ENCODE data around the gene REEP1. TPM values are rescaled to one million over a fixed set of nuclear protein-coding genes. Genes with fewer than 3 reads are reported as not detected.

The REEP1 gene, protein sequence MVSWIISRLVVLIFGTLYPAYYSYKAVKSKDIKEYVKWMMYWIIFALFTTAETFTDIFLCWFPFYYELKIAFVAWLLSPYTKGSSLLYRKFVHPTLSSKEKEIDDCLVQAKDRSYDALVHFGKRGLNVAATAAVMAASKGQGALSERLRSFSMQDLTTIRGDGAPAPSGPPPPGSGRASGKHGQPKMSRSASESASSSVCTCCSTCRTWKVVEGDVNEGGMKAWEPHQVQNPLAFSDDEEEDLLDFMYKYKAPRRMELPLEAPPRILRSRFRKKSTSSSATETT
- under 1 TPM; 0.23 to 0.25 TPM for total RNA-seq

DNA sequence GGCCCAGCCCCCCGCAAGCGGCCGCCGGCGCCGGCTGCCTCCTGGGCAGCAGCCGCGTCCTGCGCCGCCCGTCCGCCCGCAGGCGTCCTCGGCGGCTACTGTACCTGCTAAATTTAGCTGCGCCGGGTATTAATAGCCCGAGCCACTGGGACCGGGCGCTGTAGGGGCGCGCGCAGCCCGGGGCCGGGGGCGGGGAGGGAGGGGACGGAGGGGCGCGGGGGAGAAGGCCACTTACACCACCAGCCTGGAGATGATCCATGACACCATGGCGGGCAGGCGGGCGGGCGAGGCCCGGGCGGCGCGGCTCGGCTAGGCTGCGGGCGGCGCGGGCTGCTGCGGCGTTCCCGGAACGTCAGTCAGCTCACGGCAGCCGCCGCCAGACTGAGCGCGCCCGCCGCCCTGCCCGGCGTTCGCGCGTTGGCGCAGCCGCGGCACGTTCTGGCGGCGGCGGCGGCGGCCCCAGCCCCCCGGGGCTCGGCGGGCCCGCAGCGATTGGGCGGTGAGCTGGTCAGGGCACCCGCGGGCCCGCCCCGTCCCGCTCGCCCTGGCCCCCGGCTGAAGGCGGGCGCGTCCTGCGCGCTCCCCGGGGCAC lies at the start of gene REEP1:
Gene REEP1 (minus strand): TSS at position 383 of the 592 bp plus-strand sequence. CDS start 116 bp downstream, at position 267.
- POLR2A ChIA-PET, result interaction anchor here (0.8 kb wide), 1 partner anchor 138 kb away, joined by 3 read pairs; the partner anchor contains the start of gene MRPL35

DNA sequence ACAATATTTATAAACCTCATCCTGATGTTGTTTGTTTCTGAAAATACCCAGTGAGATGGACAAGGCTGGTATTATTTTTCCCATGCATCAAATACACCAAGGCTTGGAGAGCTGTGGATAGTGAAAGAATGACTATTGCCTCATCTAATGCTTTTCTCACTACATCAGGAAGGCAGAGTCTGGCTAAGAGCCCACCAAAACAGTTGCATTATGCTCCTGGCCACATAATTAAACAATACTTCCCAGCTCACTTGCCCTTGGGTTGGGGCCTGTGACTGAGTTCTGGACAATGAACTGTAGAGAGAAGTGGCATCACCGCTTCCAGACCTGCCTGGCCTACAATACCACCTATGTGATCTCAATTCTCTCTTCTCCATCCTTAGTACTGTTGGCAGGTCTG lies 46.4 kb upstream of the REEP1 start:
- POLR2A ChIA-PET, result no interaction called here
- CTCF ChIA-PET, result interaction anchor here (0.7 kb wide), 1 partner anchor 134 kb away, joined by 4 read pairs; no protein-coding TSS in a partner anchor

More for the DNA sequence above, at the start of gene REEP1:
- CTCF ChIA-PET, result interaction anchor here (0.6 kb wide), 1 partner anchor 466 kb away, joined by 3 read pairs; no protein-coding TSS in a partner anchor

DNA sequence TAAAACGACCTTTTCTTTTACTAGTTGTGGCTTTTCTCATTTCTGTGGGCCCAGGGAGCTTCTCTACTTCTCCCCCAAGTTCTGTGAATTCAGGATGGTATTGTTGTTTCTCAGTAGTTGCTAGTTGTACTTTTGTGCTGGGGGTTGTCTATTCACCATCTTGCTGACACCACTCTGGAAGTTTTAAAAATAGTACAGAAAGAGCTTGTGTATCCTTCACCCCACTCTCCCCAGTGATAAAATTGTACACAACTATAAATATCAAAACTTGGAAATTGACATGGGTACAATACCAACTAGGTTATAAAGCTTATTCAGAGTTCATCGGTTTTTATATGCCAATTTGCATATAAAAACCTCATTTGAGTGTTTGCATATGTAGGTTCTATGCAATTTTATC lies 45.3 kb upstream of the REEP1 start:
- CTCF ChIA-PET, result interaction anchor here (1.0 kb wide), 1 partner anchor 39 kb away, joined by 3 read pairs; no protein-coding TSS in a partner anchor
- POLR2A ChIA-PET, result no interaction called here

GRCh38 chr2:86382108-86382507 lies 44.7 kb upstream of the REEP1 start:
- POLR2A ChIA-PET, result no interaction called here
- CTCF ChIA-PET, result interaction anchor here (1.0 kb wide), 1 partner anchor 39 kb away, joined by 3 read pairs; no protein-coding TSS in a partner anchor

- POLR2A ChIA-PET, result no interaction called here
- CTCF ChIA-PET, result no interaction called here
Observed at GRCh38 chr2:86378469-86378868, 41.0 kb upstream of the REEP1 start.

DNA sequence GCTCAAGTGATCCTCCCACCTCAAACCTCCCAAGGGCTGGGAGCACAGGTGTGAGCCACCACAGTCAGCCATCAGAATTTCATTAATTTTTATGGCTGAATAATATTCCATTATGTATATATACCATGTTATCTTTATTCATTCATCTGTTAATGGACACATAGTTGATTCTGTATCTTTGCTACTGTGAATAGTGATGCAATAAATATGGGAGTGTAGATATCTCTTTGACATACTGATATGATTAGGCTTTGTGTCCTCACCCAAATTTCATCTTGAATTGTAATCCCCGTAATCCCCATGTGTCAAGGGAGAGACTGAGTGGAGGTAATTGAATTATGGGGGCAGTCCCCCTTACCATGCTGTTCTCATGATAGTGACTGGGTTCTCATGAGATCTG lies 38.2 kb upstream of the REEP1 start:
- ChIA-PET CTCF (no interaction called here), POLR2A (no interaction called here)

DNA sequence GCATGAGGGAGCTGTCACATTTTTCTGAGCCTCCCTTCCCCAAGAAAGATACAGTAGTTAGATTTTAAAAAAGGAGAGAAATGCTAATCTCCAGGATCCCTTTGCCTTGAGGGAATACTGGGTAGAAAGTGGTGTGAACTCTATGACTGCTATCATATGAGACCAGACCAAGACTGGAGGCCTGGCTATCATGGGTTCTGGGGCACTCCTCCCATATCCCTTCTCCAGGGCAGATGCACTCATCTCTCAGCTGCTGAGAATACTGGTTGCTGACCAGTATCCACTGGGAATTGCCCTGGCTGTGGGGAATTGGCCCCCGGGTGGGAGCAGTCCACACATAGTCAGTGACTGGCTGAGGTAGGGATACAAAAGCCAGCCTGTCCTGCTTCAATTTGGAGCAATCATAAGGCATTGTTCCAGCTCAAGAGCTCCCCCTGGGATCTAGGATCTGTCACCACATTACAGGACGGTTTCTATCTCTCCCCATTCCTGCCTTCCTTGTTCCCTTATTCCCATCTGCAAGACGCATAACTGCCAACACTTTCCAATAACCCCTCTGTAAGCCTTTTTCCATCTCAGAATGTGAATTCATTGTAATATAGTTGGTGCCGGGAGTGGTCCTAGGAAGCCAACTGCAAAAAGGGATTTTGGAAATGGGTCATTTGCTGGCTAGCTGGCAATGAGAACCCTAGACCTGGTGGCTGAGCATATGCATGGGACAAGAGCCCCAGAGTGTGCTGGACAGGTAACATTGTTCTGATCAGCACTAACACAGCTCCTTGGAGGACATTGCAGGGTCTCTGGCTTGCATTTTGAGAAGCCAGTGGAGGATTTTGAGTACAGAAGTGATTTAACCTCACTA lies 35.4 kb upstream of the REEP1 start:
- POLR2A ChIA-PET, result no interaction called here
- CTCF ChIA-PET, result interaction anchor here (1.5 kb wide), 1 partner anchor 151 kb away, joined by 7 read pairs; no protein-coding TSS in a partner anchor

GRCh38 chr2:86372133-86372532 lies 34.7 kb upstream of the REEP1 start:
- CTCF ChIA-PET, result interaction anchor here (1.5 kb wide), 1 partner anchor 151 kb away, joined by 7 read pairs; no protein-coding TSS in a partner anchor

GRCh38 chr2:86371527-86371926 lies 34.1 kb upstream of the REEP1 start:
- ChIA-PET CTCF (no interaction called here), POLR2A (no interaction called here)

More at GRCh38 chr2:86372133-86372532, 34.7 kb upstream of the REEP1 start:
- POLR2A ChIA-PET, result no interaction called here

DNA sequence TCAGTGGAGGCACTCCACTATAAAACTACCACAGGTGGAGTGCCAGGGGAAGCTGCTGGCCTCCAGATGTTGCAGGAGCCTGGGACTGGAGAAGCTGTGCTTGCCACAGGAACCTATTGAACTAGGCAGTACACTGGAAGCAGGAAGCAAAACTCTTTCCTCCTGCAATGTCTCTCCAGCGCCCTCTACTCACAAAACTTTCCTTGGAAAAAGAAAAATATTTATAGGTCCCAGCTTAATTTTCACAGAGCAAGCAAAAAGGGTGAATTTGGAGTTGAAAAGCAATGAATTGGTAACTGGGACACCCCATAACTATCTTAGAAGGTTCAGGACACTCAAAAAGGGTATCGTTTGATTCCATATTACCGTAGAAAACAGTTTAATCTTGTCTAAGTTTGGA lies 33.2 kb upstream of the REEP1 start:
- CTCF ChIA-PET, result no interaction called here

DNA sequence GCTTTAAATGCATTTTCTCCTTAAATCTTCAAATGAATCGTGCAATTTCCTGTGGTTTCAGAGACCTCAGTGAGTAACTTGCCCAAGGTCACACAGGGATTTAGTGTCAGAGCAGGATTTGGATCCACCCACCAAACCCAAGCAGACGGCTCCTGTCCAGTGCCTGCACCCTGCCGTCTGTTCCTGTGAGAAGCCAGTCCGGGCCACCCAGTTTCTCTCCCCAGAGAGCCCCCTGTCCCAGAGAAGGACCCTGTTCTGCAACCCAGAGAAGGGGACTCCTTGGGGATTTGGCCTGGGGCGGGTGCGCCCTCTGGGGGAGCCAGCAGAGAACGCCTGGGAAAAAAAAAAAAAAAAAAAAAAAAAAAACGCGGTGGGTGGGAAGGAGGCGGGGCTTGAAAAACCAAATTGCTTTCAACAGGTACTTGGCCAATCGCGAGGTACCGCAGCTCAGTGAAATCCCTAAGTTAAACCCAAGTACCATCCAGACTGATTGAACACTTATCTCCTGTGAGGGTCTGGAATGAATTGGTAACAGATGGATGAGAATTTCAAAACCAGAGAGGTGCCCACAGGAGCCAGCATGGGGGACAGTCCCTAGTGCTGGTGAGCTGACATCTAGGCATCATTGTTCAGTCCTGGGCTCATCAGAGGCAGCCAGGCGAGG lies 30.9 kb upstream of the REEP1 start:
- ChIA-PET CTCF (interaction anchor here (0.7 to 3.4 kb wide), 7 partner anchors 26 to 236 kb away, joined by 3 to 17 read pairs (median 4); no protein-coding TSS in a partner anchor), POLR2A (interaction anchor here (0.7 kb wide), 1 partner anchor 429 kb away, joined by 4 read pairs; no protein-coding TSS in a partner anchor)

More for the DNA sequence above, 33.2 kb upstream of the REEP1 start:
- POLR2A ChIA-PET, result no interaction called here

DNA sequence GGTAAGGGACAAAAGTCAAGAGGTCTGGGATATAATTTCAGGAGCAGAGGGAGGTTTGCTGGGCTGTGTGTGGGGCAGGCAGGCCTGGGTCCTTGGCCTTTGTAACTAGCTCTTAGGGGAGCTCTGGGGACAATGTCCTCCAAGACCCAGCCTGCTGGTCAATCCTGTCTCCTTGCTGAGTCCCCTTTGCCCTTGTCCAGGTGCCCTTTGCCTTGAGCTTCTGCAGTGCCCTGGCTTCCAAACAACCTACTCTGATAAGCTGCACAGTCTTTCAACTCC lies 30.0 kb upstream of the REEP1 start:
- ChIA-PET POLR2A (no interaction called here), CTCF (interaction anchor here (1.0 to 3.4 kb wide), 3 partner anchors 27 to 147 kb away, joined by 3 to 17 read pairs (median 4); no protein-coding TSS in a partner anchor)

GRCh38 chr2:86366651-86367498 lies 29.4 kb upstream of the REEP1 start:
- CTCF ChIA-PET, result interaction anchor here (1.0 to 3.4 kb wide), 3 partner anchors 28 to 146 kb away, joined by 3 to 17 read pairs (median 4); no protein-coding TSS in a partner anchor
- POLR2A ChIA-PET, result no interaction called here

DNA sequence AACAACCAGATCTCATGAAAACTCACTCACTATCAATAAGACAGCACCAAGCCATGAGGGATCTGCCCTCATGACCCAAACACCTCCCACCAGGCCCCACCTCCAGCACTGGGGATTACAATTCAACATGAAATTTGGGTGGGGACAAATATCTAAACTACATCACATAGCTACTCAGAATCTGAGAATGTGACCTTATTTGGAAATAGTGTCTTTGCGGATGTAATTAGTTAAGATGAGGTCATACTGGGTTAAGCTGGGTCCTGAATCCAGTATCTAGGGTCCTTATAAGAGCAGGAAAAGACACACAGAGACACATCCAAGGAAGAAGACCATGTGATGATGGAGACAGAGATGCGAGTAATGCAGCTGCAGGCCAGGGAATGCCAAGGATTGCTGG lies 27.5 kb upstream of the REEP1 start:
- POLR2A ChIA-PET, result no interaction called here
- CTCF ChIA-PET, result interaction anchor here (0.7 kb wide), 1 partner anchor 13 kb away, joined by 3 read pairs; no protein-coding TSS in a partner anchor

DNA sequence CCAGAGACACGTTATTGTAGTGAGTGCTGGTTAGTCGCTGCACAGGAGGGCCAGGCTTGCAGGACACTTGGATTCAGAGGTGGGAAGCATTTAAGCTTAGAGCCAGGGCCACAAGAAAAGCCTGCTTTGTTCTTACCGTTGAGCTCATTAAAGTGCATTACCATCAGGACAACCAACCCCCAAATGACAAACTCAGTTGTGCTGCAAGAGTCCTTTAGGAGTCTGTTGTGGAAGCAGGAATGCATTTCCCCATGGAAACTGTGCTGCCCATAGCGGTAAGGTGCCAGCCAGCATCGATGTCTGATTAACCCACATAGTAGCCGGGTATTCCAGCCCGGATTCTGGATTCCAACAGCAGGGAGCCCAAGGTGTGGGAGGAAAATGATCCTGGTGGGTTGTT lies 23.4 kb upstream of the REEP1 start:
- POLR2A ChIA-PET, result no interaction called here
- CTCF ChIA-PET, result no interaction called here

- CTCF ChIA-PET, result interaction anchor here (1.1 kb wide), 1 partner anchor 33 kb away, joined by 3 read pairs; no protein-coding TSS in a partner anchor
- POLR2A ChIA-PET, result no interaction called here
Observed at GRCh38 chr2:86358957-86359356, 21.5 kb upstream of the REEP1 start.

DNA sequence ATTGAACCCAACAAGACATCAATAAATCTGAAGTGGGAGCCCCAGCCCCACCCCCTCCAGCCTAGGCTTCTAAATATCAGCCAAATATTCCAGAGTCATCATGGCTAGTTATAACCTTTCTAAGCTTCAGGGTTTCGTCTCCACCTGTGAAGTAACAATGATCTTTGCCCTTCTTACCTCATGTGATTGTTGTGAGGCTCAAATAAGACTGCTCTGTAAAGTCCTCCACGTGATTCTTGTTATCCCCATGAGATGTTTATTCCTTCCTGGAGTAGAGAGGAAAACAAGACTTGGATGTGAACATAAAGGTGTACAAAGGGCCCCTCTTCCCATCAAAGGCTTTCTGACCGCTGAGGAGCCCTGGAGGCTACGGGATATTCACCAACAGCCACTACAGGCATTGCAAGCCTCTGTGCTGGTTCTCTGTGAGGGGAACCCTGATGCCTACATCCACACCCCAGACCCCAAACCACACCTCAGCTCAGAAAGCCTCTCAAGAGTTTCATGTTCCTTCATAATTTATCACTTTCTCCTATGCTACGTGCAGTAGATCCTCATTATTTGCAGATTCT lies 20.1 kb upstream of the REEP1 start:
- CTCF ChIA-PET, result no interaction called here
- POLR2A ChIA-PET, result no interaction called here

DNA sequence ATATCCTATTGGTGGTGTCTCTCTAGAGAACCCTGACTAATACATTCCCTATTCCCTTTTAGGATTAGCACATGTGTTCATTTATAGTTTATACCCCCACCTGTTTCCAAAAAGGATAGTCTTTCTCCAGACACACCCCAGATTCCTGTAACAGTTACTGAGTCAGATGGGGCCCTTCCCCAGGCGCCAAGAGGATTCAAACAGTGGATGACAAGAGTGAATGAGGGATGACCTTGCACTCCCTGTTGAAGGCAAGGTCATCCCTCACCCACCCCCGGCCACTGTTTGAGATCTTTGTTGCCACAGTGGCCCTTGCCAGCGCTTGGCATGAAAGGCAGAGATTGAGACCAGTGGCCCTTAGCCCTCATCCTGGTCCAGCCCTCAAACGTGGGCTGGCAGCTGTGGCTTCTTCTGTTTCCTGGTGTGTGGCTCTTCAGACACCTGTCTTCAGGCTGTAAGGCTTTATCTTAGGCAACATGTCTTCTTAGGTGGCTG lies 15.3 kb upstream of the REEP1 start:
- CTCF ChIA-PET, result no interaction called here
- POLR2A ChIA-PET, result no interaction called here

All from activated CD8-positive, alpha-beta memory T cell treated with anti-CD3 and anti-CD28 coated beads for 36 hours (primary cell).